HG02759 (cell line): ENCODE results near the gene ABLIM1.

Experiments used
- ATAC-seq: cut with Tn5 transposase; IDR thresholded peaks from one replicate; pipeline ENCODE4 v1.9.1; 2021; ENCODE audit warnings: mild to moderate bottlenecking, moderate library complexity; ENCODE audit not compliant: unreplicated experiment

Gene ABLIM1

DNA sequence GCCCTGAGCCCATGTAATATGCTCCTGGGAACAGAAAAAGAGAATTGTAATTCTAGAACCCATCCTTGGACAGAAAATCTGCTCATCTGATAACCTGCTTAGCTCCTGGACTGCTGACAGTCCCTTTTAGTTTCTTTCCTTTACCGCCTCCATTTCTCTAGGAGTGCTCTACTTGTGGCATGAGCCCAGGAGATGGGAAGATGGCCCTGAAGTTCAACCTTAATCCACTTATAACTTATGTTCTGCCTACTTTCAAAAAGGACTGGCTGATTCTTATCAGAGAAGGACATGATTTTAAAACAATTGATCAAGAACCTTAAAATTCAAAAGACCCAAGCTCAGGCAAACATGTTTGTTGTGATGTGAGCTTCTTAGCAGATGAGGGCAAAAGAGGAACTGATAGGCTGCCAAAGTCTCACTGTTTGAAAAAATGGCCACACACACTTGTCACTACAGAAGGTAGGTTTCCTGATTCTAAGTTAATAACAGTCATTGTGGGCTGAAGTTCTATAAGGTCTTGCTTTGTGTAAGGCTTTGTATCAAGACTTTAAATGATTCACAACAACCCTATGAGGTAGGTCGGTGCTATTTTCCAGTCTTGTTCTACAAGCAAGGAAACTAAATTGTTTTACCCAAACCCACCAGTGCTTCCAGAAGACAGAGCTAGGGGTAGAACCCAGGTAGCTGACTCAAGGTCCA is 159.5 kb downstream of the ABLIM1 start:
- peak; percentile 60 for ATAC-seq

DNA sequence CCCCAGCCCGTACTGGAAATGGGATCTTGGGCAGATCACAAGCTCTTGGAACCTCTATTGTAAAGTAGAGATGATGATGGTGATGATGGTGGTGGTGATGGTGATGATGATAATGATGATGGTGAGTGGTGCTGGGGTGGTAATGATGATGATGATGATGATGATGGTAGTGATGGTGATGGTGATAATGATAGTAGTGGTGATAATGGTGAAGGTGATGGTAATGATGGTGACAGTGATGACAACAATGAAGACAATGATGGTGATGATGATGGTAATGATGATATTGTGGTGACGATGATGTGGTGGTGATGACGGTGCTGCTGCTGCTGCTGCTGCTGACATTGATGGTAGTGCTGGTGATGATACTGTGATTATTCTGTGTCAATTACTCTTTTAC is 162.8 kb downstream of the ABLIM1 start:
- no peak for ATAC-seq

DNA sequence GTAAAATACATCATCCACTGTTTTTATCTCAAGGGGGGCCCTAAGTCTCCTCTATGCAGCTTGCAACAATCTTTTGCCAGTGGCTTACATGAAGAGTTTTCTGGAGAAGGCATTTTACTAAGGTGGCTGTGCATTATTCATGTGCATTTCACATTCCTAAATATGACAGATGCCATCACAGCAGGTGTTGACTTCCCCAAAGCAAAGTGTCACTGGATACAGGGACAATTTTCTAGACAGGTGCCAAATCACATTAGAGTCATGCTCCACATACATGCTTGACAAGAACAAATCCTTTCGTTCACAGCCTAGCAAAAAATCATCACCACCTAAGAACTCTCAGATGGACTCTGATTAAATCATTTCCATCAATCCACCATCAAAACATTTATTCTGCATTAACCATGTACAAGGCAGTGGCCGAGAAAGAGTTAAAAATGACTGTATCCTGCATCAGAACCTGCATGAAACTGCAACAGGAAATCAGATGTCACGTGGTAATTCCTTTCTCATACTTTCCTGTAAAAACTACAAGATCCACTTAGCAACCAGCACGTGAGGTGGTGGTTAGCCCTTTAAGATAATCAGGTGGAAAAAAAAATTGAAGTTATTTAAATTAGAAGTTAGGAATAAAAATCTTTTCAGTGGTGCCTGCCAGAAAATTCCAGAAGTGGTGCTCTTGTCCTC is 165.6 kb downstream of the ABLIM1 start:
- no peak for ATAC-seq

DNA sequence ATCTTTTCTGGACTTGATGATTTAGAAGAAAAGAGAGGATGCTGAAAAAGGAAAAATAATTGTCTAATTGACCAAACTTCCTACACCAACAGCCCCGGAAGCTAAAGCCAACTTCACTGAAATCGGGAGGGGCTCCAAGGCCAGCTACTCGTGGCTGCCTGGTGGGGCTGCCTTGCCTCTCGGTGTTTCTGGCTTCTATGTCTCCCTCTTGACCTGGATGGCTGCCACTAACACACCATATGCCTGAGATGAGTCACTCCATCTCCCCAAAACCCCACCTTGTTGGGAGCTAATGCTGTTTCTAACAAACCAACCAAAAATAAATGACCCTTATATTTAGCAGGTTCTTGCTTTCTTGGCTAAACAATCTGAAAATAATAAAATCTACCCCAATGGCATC is 166.1 kb downstream of the ABLIM1 start:
- ATAC-seq: no peak

DNA sequence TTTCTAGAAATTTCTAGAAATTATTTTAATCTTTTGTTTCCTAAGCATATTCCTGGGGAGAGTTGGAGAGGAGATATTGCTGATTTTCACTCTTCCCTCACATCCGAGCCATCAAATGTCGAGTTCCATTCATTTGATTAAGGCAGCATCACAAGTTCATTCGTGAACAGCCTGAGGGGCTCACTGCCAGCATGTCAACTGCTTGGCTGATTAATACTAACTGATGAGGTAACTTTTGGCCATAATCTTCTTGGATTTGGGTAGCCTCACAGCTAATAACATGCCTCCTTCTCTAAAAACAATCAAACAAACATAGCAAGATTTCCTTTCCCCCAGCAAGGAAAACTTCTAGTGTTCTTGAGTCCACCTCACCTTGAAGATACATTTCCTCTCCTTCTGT is 166.7 kb downstream of the ABLIM1 start:
- ATAC-seq: no peak

DNA sequence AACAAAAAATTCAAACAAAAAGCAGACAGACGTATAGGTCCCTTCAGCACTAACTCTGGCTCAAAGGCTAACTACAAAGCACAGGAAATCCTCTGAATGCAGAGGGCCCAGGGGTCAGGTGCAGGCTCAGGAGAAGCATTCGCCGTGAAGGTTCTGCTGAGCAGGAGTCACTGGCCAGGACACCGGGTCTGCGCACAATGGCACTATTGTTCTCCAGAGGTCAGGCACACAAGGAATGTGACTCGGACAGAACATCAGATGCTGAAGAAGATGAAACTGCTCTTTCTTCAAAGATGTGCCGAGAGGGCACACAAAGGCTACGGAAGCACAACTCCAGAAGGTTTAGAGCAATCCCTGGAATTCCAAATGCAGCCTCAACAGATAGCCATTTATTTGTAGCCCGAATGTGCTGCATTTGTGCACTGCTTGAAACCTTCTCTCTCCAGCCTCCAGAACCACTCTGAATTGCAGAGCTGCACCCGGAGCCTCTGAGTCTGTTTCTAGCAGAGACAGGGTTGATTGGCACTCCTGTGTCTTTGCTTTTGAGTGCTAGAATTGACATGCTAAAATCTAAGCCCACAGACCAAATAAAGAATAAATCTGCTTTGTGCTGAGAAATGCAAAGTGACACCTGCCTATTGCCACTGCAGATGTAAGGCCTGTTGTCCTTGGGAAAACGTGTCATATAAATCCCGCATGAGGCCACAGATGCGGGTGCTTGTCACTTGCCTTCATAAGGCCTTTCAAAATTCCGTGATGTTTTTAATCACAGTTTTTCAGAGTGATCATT is 168.4 kb downstream of the ABLIM1 start:
- no peak for ATAC-seq

DNA sequence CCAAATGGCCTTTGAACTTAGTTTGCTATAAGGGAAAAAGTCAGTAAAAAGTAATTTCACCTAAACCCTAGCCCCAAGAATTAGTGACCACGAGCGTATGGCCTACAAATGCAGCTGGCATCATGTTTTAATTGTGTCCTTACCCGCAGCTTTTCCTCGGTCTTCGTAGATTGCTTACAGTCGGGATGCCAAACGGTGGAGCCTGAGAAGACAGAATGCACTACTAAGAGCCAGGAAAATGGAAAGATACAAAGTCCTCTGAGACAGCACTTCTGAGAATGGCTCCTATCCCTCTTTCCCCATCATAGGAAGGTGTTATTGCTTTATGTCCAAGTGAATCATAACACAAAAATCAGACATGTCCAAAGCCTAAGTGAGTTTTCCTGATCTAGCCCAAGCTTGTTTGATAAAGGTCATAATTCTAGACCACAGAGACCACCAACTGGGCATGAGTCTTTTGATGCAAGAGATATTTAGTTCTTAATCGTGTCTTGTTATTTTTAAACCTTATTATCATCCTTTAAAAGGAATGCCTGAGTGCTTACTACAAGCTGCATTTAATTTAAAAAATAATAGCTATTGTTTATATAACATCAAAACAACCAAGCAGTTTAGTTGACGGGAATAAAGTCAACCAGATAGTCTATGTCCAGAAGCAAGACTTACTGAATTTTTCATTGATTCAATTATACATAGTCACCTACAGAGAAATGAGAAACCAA is 170.1 kb downstream of the ABLIM1 start:
- ATAC-seq: no peak

DNA sequence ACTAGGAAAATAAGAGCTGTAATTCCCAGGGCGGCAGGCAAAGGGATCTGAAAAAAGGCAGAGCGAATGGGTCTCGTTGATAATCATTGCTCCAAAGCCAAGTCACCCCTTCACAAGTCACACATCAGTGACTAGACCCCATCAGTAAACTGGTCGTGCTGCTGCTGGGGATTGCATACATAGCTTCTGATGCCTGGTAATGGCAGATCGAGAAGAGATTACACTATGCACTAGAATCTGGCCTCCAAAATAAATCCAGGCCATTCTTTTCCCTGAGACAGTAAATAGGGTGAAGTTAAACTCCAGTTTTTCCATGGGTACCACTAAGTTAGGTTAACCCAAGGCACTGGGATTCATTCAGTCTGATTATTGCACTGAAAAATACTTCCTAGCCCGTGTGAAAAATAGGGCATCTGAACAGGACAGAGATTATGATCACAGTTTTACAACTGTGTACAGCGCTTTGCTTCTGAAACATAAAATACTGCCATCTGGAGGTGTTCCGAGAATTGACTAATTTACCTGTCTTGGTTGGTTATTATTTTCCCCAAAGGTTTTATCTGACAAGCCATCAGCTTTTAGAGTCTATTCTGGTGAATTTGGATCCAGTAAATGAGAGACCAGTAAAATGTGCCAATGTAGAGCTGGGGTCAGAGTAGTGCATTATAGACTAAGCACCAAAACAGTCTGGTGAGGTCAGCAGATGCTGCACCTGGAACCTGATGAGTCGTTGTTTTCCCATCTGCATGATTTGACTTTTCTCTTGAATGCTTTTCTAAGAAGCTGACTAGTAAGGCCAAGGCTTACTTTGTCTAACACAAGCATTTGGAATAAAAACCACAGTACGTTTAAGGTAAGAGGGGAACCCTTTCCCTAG is 170.9 kb downstream of the ABLIM1 start:
- ATAC-seq: no peak

DNA sequence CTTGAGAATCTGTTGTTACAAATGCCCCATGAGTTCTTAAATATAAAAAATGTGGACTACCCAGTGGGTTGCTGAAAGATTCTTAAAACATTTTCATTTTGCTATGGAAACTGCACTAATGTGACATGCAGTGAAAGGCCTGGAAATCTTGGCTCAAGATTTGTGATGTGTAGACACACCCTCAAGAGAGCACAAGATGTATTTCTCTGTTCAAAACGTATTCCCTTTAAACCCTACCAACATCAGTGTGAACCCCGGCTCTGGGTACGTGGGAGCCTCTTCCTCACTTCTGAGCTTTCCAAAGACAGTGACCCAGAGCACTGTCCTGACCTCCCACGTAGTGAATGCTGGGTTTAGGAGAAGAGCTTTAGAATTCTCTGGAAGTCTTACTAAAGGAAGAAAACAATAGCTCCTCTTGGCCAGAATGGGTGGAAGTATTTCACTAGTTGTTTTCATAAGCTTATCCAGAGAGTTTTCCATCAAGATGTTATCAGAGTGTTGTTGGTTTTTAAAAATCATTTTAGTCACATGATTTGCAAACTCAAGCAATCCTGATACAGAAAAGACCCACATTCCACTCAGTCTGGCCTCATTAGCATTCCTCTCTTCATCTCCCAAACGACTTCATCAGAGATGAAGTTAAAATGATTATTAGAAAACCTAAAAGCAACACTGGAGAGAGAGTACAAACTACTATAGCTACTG is 172.2 kb downstream of the ABLIM1 start:
- ATAC-seq: no peak

DNA sequence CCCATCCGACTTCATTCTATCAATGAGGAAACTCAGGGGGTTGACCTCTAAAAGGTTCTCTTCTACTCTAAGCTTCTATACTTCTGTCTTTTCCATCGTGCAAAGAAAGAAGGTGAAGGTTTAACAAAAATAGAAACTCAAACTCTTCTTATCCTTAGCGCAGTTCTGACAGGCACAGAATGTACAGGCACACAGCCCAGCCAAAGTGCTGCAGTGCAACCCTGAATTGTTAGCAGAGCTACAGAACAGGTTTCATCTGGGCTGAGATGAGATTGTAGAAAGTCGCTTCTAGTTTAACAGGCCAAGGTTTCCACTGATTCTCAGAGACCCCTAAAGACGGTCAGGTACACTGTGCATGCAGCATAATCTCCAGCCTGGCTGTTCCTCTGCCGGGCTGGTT is 174.5 kb downstream of the ABLIM1 start:
- ATAC-seq: no peak

DNA sequence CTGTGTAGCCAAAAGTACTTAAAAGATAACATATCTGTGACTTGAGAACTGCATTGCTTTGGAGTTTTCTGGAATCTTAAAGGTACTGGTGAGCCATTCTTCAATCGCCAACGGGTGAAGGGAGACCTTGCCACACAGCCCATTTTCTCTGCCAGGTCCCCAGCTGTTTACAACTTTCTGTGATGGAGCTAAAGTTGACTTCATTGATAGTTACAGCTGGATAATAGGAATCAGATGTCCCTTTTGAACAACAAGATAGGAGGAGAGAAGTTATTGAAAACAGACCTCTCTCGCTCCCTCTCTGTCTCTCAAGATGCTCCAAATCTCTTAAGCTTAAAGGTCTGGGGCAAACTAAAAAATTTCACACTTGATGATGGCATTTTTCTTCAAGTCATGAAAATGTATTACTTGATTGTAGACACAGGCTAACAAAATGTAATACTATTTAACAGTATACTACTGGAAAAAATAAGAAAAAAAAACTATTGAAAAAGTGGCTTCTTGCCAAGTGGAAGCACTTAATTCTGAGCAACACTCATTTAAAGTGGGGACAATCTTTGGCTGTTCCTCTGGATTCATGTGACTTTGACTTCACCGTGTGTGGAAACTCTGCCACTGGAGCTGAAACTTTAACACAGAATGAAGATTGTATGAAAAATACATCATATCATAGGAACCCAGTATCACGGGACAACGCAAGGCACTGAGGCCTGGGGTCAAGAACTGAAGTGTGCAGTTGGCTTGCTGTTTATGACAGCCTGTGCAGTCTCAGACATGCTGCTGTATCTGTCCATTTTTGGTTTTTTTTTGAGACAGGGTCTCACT is 175.4 kb downstream of the ABLIM1 start:
- no peak for ATAC-seq

DNA sequence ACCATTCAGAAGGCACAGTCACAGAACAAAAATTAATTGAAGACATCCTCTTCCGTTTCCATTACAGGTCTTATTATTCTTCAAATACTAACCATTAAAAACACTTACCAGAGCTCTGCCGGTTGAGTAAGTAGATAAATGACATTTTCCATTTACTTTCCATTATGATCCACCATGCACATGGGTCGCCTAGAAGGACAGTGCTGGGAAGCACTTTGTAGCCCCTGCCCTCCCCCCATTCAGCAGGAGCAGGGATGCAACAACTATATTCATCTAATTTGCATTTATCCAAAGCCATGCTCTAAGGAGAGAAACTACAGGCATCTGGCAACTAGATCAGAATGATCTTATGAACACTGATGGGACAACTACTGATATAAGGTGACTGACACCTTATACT is 177.0 kb downstream of the ABLIM1 start:
- ATAC-seq: no peak

DNA sequence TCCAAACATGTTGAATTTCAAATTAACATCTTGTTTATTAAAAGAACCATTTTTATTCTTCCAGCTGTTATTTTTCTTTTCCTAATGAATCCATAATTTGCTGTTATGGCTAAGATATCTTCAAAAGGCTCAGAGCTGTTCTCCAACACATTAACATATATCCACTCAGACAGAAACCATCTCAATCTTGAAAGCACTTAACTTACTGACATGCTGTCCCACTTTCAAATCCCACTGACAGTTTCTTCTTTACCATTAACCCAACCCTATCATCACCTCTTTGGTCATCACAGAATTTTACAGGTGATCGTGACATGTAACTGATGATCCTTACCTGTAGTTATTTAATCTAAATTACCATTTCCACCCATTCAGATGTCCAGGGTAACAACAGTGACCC is 178.2 kb downstream of the ABLIM1 start:
- ATAC-seq: no peak

DNA sequence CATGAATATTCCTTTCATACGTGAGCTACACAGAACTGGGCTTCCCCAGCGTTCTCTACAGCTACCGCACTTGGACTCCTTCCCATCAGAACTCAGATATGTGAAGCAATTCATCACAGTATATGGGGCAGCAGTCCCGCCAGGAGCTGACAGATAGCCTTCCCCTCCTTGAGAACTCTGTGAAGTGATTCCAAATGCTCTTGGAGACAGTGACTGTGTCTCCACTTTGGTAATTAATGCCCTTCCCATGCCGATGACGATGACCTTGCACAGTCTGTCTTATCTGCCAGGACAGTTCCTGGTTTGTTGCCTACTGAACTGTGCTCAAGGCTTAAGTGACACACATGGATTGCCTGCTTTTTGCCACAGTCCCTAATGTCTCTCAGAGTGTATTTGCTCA is 178.8 kb downstream of the ABLIM1 start:
- ATAC-seq: no peak

DNA sequence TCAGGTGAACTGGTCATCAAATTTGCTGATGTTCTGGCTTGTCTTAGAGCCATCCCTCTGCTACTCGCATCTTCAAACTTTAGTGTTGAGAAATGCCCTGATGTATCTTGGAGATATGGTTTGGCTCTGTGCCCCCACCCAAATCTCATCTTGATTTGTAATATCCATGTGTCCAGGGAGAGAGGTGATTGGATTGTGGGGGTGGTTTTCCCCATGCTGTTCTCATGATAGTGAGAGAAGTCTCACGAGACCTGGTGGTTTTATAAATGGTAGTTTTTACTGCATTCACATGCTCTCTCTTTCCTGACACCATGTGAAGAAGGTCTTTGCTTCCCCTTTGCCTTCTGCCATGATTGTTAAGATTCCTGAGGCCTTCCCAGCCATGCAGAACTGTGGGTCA is 179.8 kb downstream of the ABLIM1 start:
- no peak for ATAC-seq

DNA sequence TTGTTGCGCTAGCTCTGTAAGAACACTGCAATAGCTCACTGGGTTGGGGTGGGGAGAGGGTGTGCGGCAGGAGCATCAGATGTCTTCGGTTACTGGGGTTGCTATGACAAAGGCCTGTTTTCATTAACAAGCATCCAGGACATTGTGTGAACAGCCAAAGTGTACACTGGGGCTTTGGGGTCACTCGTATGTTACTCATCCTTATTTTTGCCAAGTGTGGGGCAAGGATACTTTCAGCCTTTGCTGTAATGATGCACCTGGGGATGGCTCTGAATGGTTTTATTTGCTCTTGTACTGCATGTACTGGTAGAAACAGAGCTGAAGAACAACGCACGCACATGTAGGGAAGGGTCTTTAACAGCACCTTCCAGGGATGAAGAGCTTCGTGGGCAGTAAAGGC is 180.8 kb downstream of the ABLIM1 start:
- no peak for ATAC-seq

DNA sequence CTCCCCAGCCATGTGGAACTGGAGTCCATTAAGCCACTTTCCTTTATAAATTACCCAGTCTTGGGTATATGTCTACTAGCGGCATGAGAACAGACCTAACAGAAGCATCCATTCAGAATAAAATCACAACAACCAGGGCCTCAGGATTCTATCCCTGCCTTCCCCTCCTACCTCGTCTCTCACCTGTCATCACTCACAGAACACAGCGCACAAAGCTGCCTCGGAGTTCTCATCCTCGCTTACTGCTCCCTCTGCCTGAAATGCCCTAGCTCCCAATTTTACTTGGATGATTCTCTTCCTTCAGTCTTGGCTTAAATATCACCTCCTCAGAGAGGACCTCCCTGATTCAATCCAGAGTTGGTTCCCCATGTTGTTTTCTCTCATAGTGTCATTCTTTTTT is 183.1 kb downstream of the ABLIM1 start:
- ATAC-seq: no peak

DNA sequence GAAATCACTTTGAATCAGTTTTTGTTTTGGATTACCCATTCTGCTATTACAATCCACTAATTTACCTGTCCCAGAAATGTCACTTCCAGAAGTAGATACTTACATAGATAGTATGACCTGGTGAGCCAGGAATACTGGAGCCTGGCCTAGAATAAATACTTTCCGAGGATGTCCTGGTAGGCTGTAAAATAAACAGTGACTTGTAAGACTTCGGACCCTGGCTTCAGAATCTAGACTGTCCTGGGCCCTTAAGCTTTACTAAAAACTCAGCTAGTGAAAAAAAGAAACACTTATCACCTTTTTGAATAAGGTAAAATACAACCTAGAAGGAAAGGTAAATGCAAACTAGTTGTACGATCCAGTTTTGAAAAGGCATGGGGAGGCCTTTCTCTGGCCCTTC is 184.3 kb downstream of the ABLIM1 start:
- ATAC-seq: no peak

DNA sequence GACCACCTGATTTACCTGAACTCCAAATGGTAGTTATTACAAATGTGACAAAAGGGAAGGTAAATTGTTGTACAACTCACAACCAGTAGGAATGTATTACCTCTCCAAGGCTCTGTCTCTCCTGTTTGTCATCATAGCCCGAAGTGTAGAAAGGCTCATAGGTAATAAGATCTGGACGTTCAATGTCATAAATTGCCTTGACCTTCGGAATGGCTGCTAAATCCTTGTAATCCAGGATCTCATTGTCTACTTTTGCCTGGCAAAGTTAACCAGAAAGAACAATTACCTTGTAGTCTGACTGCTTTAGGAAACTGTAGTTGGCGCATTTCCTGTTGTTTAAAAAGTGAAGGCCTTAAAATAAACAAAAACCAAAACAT is 185.2 kb downstream of the ABLIM1 start:
- no peak for ATAC-seq
